Neutrophil (primary cell): ENCODE data around the gene RPA3.

Experiments
- H3K27ac ChIP-seq: fragments of 200-600 bp; sonication (generic); 2 replicates; pipeline ENCODE4 v1.5.1; 2016; ENCODE audit warnings: mild to moderate bottlenecking, moderate library complexity
- H3K27me3 ChIP-seq: fragments of 200-600 bp; sonication (generic); 2 replicates; pipeline ENCODE4 v1.6.0; 2016; ENCODE audit warnings: mild to moderate bottlenecking
- H3K36me3 ChIP-seq: fragments of 200-600 bp; sonication (generic); 2 replicates; pipeline ENCODE4 v1.5.1; 2017
- H3K4me1 ChIP-seq, 2 experiments: fragments of 200-600 bp in 1 of 2; sonication (generic) in 1 of 2; 1 replicate in 1 of 2; 2 replicates in 1 of 2; pipeline versions ENCODE4 v1.5.1 to v1.6.1; 2013 to 2016; ENCODE audit warnings: low read depth in 1 of 2, low read length in 1 of 2, mild to moderate bottlenecking in 1 of 2, moderate library complexity in 1 of 2; ENCODE audit not compliant: control insufficient read depth in 1 of 2, insufficient read depth in 1 of 2
- H3K4me3 ChIP-seq, 2 experiments: fragments of 200-600 bp in 1 of 2; sonication (generic) in 1 of 2; 1 replicate in 1 of 2; 2 replicates in 1 of 2; pipeline ENCODE4 v1.5.1; 2013 to 2016; ENCODE audit warnings: low read depth in 1 of 2, low read length in 1 of 2, mild to moderate bottlenecking in 1 of 2, moderate library complexity in 1 of 2
- H3K9me3 ChIP-seq: fragments of 200-600 bp; sonication (generic); 2 replicates; pipeline ENCODE4 v1.5.1; 2016
- CTCF ChIP-seq: fragments of 200-600 bp; sonication (generic); IDR thresholded peaks from 2 replicates; pipeline ENCODE4 v1.5.1; 2016; ENCODE audit warnings: antibody characterized with exemption

The RPA3 gene

DNA sequence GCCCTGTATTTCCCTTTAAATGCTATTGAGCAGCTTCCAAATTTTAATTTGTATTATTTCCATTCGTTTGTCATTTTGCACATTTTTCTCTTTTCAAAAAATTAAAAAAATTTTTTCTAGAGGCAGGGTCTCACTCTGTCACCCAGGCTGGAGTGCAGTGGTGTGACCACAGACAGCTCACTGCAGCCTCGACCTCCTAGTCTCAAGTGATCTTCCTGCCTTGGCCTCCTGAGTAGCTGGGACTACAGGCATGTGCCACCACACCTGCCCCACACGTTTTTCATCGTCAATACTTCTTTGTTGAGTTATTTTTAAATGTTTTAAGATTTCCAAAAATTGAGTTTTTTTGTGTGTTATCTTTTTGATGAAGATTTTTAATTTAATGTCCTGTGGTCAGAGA lies 4.7 kb downstream of the RPA3 start:
- H3K4me1 ChIP-seq: peaks cover 0 to 3% of the 10 kb centered on the region in 2 experiments
- no peak overlapping the region for H3K27ac ChIP-seq
- H3K27me3 ChIP-seq: no peaks in the 10 kb centered on the region
- H3K36me3 ChIP-seq: no peaks in the 10 kb centered on the region
- H3K4me3 ChIP-seq: no peak overlapping the region
- no peaks in the 10 kb centered on the region for H3K9me3 ChIP-seq
- no peak for TF ChIP-seq CTCF

GRCh38 chr7:7710469-7710868 lies 7.9 kb downstream of the RPA3 start:
- no peak for TF ChIP-seq CTCF
- Histone ChIP-seq H3K27ac (no peak overlapping the region), H3K9me3 (no peaks in the 10 kb centered on the region), H3K4me3 (no peak overlapping the region), H3K27me3 (no peaks in the 10 kb centered on the region), H3K36me3 (no peaks in the 10 kb centered on the region), H3K4me1 (peaks cover 0 to 3% of the 10 kb centered on the region in 2 experiments)

DNA sequence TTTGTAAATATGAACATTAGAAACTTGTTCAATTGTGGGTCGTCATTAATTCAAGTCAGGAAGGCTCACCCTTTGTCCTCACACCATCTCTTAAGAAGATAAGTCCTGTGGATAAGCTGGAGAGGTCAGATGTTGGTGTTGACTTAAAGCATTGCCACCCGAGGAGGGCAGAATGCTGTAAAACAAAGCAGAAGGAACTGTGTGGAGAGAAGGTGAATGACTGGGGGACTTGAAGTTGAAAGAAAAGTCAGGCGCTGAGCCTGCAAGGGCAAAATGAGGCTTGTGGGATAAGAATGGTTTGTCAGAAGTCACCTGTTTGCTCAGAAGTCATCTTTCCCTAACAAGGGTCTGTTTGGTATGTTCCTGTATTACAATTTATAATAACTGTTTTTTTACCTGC lies 9.1 kb downstream of the RPA3 start:
- Histone ChIP-seq H3K4me1 (peaks cover 0 to 3% of the 10 kb centered on the region in 2 experiments), H3K27ac (no peak overlapping the region), H3K27me3 (no peaks in the 10 kb centered on the region)

DNA sequence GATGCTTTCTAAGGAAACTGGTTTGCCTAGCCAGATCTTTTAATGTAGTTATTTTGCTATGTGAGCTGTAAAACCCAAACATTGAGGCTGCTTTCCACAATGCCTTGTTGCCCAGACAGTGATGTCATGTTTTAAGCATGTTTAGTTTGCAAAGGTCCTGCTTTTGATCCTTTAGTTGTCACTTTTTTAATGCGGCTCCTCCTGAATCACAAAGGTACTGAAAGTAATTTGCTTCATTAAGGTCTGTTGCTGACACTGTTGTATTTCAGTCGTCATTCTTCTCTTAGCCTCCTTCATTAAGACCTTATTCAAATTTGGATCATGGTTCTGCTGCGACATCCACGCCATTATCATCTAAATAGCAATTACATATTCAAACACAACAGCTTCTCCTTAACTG lies 10.6 kb downstream of the RPA3 start:
- H3K36me3 ChIP-seq: no peaks in the 10 kb centered on the region
- no peak overlapping the region for H3K27ac ChIP-seq
- peaks cover 0 to 3% of the 10 kb centered on the region in 2 experiments for H3K4me1 ChIP-seq
- no peak overlapping the region for H3K4me3 ChIP-seq
- H3K9me3 ChIP-seq: no peaks in the 10 kb centered on the region
- TF ChIP-seq CTCF: no peak
- H3K27me3 ChIP-seq: no peaks in the 10 kb centered on the region

More for the DNA sequence above, 9.1 kb downstream of the RPA3 start:
- no peak for TF ChIP-seq CTCF
- Histone ChIP-seq H3K4me3 (no peak overlapping the region), H3K36me3 (no peaks in the 10 kb centered on the region), H3K9me3 (no peaks in the 10 kb centered on the region)

- Histone ChIP-seq H3K9me3 (no peaks in the 10 kb centered on the region), H3K27me3 (no peaks in the 10 kb centered on the region), H3K36me3 (no peaks in the 10 kb centered on the region), H3K27ac (no peak overlapping the region), H3K4me1 (peaks cover 0 to 3% of the 10 kb centered on the region in 2 experiments), H3K4me3 (no peak overlapping the region)
- no peak for TF ChIP-seq CTCF
Observed at GRCh38 chr7:7707246-7707645, 11.2 kb downstream of the RPA3 start.

DNA sequence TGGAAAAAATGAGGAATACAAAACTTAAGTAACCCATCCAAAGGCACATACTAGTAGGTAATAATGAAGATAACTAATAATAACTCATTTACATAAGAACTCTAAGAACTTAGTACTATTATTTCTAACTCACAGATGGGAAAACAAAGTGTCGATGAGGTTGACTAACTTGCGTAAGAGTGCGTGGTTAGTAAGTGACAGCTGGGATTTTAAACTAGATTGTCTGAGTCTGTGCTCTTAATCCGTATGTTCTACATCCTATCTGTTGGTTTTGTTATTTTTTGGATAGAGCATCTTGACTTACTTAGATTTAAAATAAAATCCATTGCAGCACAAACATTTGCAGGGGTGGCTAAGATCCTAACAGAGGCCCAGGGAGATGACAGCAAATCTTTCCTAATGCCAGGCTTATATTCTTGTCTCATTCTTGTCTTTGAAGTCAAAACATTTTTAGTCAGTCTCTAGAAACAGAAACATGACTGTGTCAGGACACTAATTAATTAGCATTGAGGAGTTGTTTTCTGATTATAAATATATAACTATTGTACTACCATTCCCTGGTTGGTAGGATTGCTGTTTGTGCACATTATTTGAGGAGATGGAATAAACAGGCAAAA lies 11.7 kb downstream of the RPA3 start:
- no peak for TF ChIP-seq CTCF
- Histone ChIP-seq H3K36me3 (no peaks in the 10 kb centered on the region), H3K27ac (no peak overlapping the region), H3K9me3 (no peaks in the 10 kb centered on the region), H3K4me1 (peaks cover 0 to 3% of the 10 kb centered on the region in 2 experiments), H3K27me3 (no peaks in the 10 kb centered on the region), H3K4me3 (no peak overlapping the region)
